Lower leg skin (tissue), 4 donors: ENCODE measurements around the gene ETNK2. TPM values are rescaled to one million over a fixed set of nuclear protein-coding genes. Genes with fewer than 3 reads are reported as not detected.

Experiments
- DNase-seq, 2 donors: peaks; one replicate each; pipeline ENCODE4 v3.0.0-alpha.2; 2019; ENCODE audit warnings: low spot score in 2 of 2
- H3K4me3 ChIP-seq: fragments of 200-600 bp; sonication (generic); 2 replicates; pipeline ENCODE4 v1.5.1; 2017; ENCODE audit warnings: mild to moderate bottlenecking, low read depth; ENCODE audit not compliant: poor library complexity, severe bottlenecking
- CTCF ChIP-seq, 3 donors: fragments of 450-650 bp; IDR thresholded peaks; one replicate each; pipeline ENCODE4 v1.5.1; 2016; ENCODE audit warnings: antibody characterized with exemption in 3 of 3, mild to moderate bottlenecking in 3 of 3, moderate library complexity in 2 of 3
- POLR2A ChIP-seq, 2 donors: fragments of 450-650 bp; IDR thresholded peaks; one replicate each; pipeline ENCODE4 v1.6.1; 2016 to 2017; ENCODE audit warnings: antibody characterized with exemption in 2 of 2, mild to moderate bottlenecking in 1 of 2, moderate library complexity in 1 of 2
- WGBS, 2 donors: methylation state at CpG; one replicate each; pipeline ENCODE4 v1.1.5; 2018; 5-methylcytosine and 5-hydroxymethylcytosine counted together
- intact Hi-C: fragments of 100-400 bp; cut with DNase I; formaldehyde crosslinking; loops from one replicate; pipeline ENCODE4 v1.15.0; 2023; ENCODE audit warnings: low total_unique reads
- total RNA-seq, 4 donors: library from RNA; depleted of rRNA; stranded (reverse); fragments of >200 nt; gene quantifications; one replicate each; pipeline ENCODE4 v1.1.0, GENCODE V29; 2016

ETNK2 gene
- total RNA-seq, 4 donors from 2014 or later: 21.5 to 53.8 (median 42.6) TPM

- intact Hi-C loops: no loop called here
- WGBS, 2 donors: 57 to 59% methylated on average over 5 of the region's 5 CpGs
- no peak within 1 kb of the TSS for H3K4me3 ChIP-seq
- TF ChIP-seq POLR2A (IDR thresholded peaks at IDR 0.05) (no peak), CTCF (IDR thresholded peaks at IDR 0.05) (no peak)
- no peak for DNase-seq
These were observed 14.4 kb upstream of the ETNK2 start, which contains the start of gene REN for GRCh38 chr1:204166219-204166618. Gene REN (minus strand): TSS chr1:204166337. CDS start chr1:204166293, 44 bp downstream.

GRCh38 chr1:204162494-204163074 lies 10.7 kb upstream of the ETNK2 start:
- WGBS, 2 donors: 13 to 16% methylated on average over 7 of the region's 7 CpGs
- intact Hi-C loops: loop anchor here (5.0 kb wide), 1 partner anchor 200 kb away; no protein-coding TSS in a partner anchor
- DNase-seq: peak; percentile 76 to 96
- H3K4me3 ChIP-seq: no peak overlapping the region
- TF ChIP-seq POLR2A (IDR thresholded peaks at IDR 0.05) (no peak), CTCF (IDR thresholded peaks at IDR 0.05) (peak in 1 of 3 donors; percentile 89)

- no peak for DNase-seq
- no peak for TF ChIP-seq POLR2A (IDR thresholded peaks at IDR 0.05)
- TF ChIP-seq CTCF (IDR thresholded peaks at IDR 0.05): no peak
- intact Hi-C loops: loop anchor here (5.0 kb wide), 1 partner anchor 200 kb away; no protein-coding TSS in a partner anchor
- WGBS, 2 donors: 49 to 59% methylated on average over 14 of the region's 14 CpGs
- no peak overlapping the region for H3K4me3 ChIP-seq
These were observed 10.0 kb upstream of the ETNK2 start for GRCh38 chr1:204161609-204162493.

GRCh38 chr1:204157962-204158361 lies 6.1 kb upstream of the ETNK2 start:
- H3K4me3 ChIP-seq: no peak overlapping the region
- 72% methylated on average over 6 of the region's 6 CpGs for WGBS, 2 donors
- DNase-seq: no peak
- TF ChIP-seq CTCF (IDR thresholded peaks at IDR 0.05) (no peak), POLR2A (IDR thresholded peaks at IDR 0.05) (no peak)
- intact Hi-C loops: no loop called here

- WGBS, 2 donors: 90 to 92% methylated on average over 10 of the region's 10 CpGs
These were observed 4.0 kb upstream of the ETNK2 start for GRCh38 chr1:204155881-204156280.

More at GRCh38 chr1:204155881-204156280, 4.0 kb upstream of the ETNK2 start:
- H3K4me3 ChIP-seq: no peak overlapping the region
- no peak for DNase-seq
- intact Hi-C loops: no loop called here
- no peak for TF ChIP-seq POLR2A (IDR thresholded peaks at IDR 0.05)
- TF ChIP-seq CTCF (IDR thresholded peaks at IDR 0.05): no peak
